ENCODE results near the gene NTPCR. TPM values are rescaled to one million over a fixed set of nuclear protein-coding genes. Genes with fewer than 3 reads are reported as not detected.
A peak's percentile ranks its signal among the peaks of the same experiment; 100 is the strongest.

The NTPCR gene
- total and polyA plus RNA-seq, 2 donors from 2014 or later = 40.2 to 95.7 TPM

GRCh38 chr1:233005703-233006102 is 55.3 kb downstream of the NTPCR start:
- H3K9me3 ChIP-seq (ENCODE audit: control insufficient read depth in 2 of 3, insufficient read depth in 1 of 3, low read length in 3 of 3) = no peaks in the 10 kb centered on the region
- no peaks in the 10 kb centered on the region for H3K4me1 ChIP-seq (ENCODE audit: control insufficient read depth in 2 of 3, insufficient read depth in 2 of 3, low read depth in 1 of 3, low read length in 3 of 3)
- intact Hi-C loops (cut with DNase I) = no loop called here
- no peaks in the 10 kb centered on the region for H3K27me3 ChIP-seq (ENCODE audit: control insufficient read depth, insufficient read depth, low read length)
- TF ChIP-seq CTCF (IDR thresholded peaks at IDR 0.05; ENCODE audit: borderline replicate concordance, extremely low read depth, insufficient read depth) = no peak
- no peak for FAIRE-seq
- H3K4me3 ChIP-seq (ENCODE audit: low read length in 3 of 3) = no peak overlapping the region
- H3K27ac ChIP-seq (ENCODE audit: low read depth in 2 of 2, low read length in 2 of 2) = no peak overlapping the region
- H3K36me3 ChIP-seq (ENCODE audit: control insufficient read depth in 2 of 3, insufficient read depth in 3 of 3, low read length in 3 of 3) = peaks cover 0 to 3% (median 0%) of the 10 kb centered on the region in 3 donors
- H3K9ac ChIP-seq (ENCODE audit: low read length in 3 of 3) = no peak overlapping the region
- peak in 2 of 5 donors; percentile 36 to 38 for DNase-seq

GRCh38 chr1:233006108-233006507 is 55.7 kb downstream of the NTPCR start:
- Histone ChIP-seq H3K27ac (ENCODE audit: low read depth in 2 of 2, low read length in 2 of 2) (no peak overlapping the region), H3K36me3 (ENCODE audit: control insufficient read depth in 2 of 3, insufficient read depth in 3 of 3, low read length in 3 of 3) (peaks cover 0 to 3% (median 0%) of the 10 kb centered on the region in 3 donors), H3K4me3 (ENCODE audit: low read length in 3 of 3) (no peak overlapping the region), H3K9me3 (ENCODE audit: control insufficient read depth in 2 of 3, insufficient read depth in 1 of 3, low read length in 3 of 3) (no peaks in the 10 kb centered on the region), H3K27me3 (ENCODE audit: control insufficient read depth, insufficient read depth, low read length) (no peaks in the 10 kb centered on the region), H3K9ac (ENCODE audit: low read length in 3 of 3) (no peak overlapping the region), H3K4me1 (ENCODE audit: control insufficient read depth in 2 of 3, insufficient read depth in 2 of 3, low read depth in 1 of 3, low read length in 3 of 3) (no peaks in the 10 kb centered on the region)
- DNase-seq (no peak), FAIRE-seq (no peak)
- intact Hi-C loops (cut with DNase I) = no loop called here
- no peak for TF ChIP-seq CTCF (IDR thresholded peaks at IDR 0.05; ENCODE audit: borderline replicate concordance, extremely low read depth, insufficient read depth)

GRCh38 chr1:233006541-233006973 is 56.1 kb downstream of the NTPCR start:
- Histone ChIP-seq H3K4me1 (ENCODE audit: control insufficient read depth in 2 of 3, insufficient read depth in 2 of 3, low read depth in 1 of 3, low read length in 3 of 3) (no peaks in the 10 kb centered on the region), H3K27ac (ENCODE audit: low read depth in 2 of 2, low read length in 2 of 2) (no peak overlapping the region), H3K9ac (ENCODE audit: low read length in 3 of 3) (no peak overlapping the region), H3K36me3 (ENCODE audit: control insufficient read depth in 2 of 3, insufficient read depth in 3 of 3, low read length in 3 of 3) (peaks cover 0 to 3% (median 0%) of the 10 kb centered on the region in 3 donors), H3K4me3 (ENCODE audit: low read length in 3 of 3) (no peak overlapping the region), H3K9me3 (ENCODE audit: control insufficient read depth in 2 of 3, insufficient read depth in 1 of 3, low read length in 3 of 3) (no peaks in the 10 kb centered on the region), H3K27me3 (ENCODE audit: control insufficient read depth, insufficient read depth, low read length) (no peaks in the 10 kb centered on the region)
- no peak for TF ChIP-seq CTCF (IDR thresholded peaks at IDR 0.05; ENCODE audit: borderline replicate concordance, extremely low read depth, insufficient read depth)
- intact Hi-C loops (cut with DNase I) = no loop called here
- FAIRE-seq (no peak), DNase-seq (no peak)

- H3K4me3 ChIP-seq (ENCODE audit: low read length in 3 of 3) = no peak overlapping the region
- no peak overlapping the region for H3K27ac ChIP-seq (ENCODE audit: low read depth in 2 of 2, low read length in 2 of 2)
- H3K4me1 ChIP-seq (ENCODE audit: control insufficient read depth in 2 of 3, insufficient read depth in 2 of 3, low read depth in 1 of 3, low read length in 3 of 3) = no peaks in the 10 kb centered on the region
- H3K9ac ChIP-seq (ENCODE audit: low read length in 3 of 3) = no peak overlapping the region
- H3K36me3 ChIP-seq (ENCODE audit: control insufficient read depth in 2 of 3, insufficient read depth in 3 of 3, low read length in 3 of 3) = peaks cover 0 to 3% (median 0%) of the 10 kb centered on the region in 3 donors
- TF ChIP-seq CTCF (IDR thresholded peaks at IDR 0.05; ENCODE audit: borderline replicate concordance, extremely low read depth, insufficient read depth) = no peak
- FAIRE-seq (no peak), DNase-seq (no peak)
- intact Hi-C loops (cut with DNase I) = no loop called here
- no peaks in the 10 kb centered on the region for H3K9me3 ChIP-seq (ENCODE audit: control insufficient read depth in 2 of 3, insufficient read depth in 1 of 3, low read length in 3 of 3)
- no peaks in the 10 kb centered on the region for H3K27me3 ChIP-seq (ENCODE audit: control insufficient read depth, insufficient read depth, low read length)
These were observed 59.7 kb downstream of the NTPCR start for GRCh38 chr1:233010146-233010545.
